ENCODE data around the gene MPPED1. TPM values are rescaled to one million over a fixed set of nuclear protein-coding genes. Genes with fewer than 3 reads are reported as not detected.

MPPED1 gene
- total RNA-seq, 1 experiment from 2014 or later: not detected

DNA sequence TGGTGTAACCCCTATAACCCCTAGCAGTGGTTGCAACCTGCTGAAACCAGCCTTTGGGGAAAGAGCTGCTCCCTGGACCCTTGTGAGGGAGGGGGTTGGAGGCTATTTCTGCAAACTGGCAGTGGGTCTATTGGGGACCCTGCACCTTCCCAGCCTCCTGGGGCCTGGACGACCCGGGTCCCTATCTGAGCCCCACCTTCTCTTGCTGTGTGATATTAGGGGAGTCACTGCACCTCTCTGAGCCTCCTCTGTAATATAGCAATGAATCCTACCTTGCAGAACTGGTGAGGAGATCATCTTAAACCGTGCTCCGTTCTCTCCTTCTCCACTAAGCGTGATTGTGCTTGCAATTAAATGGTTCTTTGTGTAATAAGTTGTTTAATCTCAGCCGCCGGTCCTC lies 24.0 kb upstream of the MPPED1 start:
- Histone ChIP-seq H3K4me1 (replicated peaks; ENCODE audit: insufficient read depth) (no peaks in the 10 kb centered on the region), H3K36me3 (ENCODE audit: low read depth) (no peaks in the 10 kb centered on the region), H3K27me3 (ENCODE audit: insufficient read depth, low read depth) (peaks cover 95% of the 10 kb centered on the region), H4K20me1 (ENCODE audit: insufficient read depth) (no peaks in the 10 kb centered on the region), H3K27ac (no peak overlapping the region), H3K9me2 (ENCODE audit: insufficient read depth) (no peaks in the 10 kb centered on the region), H3K79me2 (ENCODE audit: low read depth) (no peaks in the 10 kb centered on the region), H3K4me3 (no peak overlapping the region), H3F3A (ENCODE audit: insufficient read depth, low read depth) (no peaks in the 10 kb centered on the region), H3K9me3 (ENCODE audit: insufficient read depth, low read depth) (no peaks in the 10 kb centered on the region), H2AFZ (no peak overlapping the region), H3K4me2 (no peak overlapping the region)
- ChIA-PET POLR2A (ENCODE audit: unreplicated experiment) (no interaction called here), CTCF (interaction anchor here (0.5 kb wide), 1 partner anchor 384 kb away, joined by 5 read pairs; no protein-coding TSS in a partner anchor)
- TF ChIP-seq, protein P1, sequence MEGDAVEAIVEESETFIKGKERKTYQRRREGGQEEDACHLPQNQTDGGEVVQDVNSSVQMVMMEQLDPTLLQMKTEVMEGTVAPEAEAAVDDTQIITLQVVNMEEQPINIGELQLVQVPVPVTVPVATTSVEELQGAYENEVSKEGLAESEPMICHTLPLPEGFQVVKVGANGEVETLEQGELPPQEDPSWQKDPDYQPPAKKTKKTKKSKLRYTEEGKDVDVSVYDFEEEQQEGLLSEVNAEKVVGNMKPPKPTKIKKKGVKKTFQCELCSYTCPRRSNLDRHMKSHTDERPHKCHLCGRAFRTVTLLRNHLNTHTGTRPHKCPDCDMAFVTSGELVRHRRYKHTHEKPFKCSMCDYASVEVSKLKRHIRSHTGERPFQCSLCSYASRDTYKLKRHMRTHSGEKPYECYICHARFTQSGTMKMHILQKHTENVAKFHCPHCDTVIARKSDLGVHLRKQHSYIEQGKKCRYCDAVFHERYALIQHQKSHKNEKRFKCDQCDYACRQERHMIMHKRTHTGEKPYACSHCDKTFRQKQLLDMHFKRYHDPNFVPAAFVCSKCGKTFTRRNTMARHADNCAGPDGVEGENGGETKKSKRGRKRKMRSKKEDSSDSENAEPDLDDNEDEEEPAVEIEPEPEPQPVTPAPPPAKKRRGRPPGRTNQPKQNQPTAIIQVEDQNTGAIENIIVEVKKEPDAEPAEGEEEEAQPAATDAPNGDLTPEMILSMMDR (conservative IDR thresholded peaks at IDR 0.05): no peak
- TF ChIP-seq EZH2 (IDR thresholded peaks at IDR 0.05; ENCODE audit: low read depth): no peak
- BruUV-seq (replicated peaks): no TSS peak
- intact Hi-C loops (cut with micrococcal nuclease; ENCODE audit: unreplicated experiment): loop anchor here (1.0 kb wide), 2 partner anchors 408 to 438 kb away; no protein-coding TSS in a partner anchor
- no peak for DNase-seq

DNA sequence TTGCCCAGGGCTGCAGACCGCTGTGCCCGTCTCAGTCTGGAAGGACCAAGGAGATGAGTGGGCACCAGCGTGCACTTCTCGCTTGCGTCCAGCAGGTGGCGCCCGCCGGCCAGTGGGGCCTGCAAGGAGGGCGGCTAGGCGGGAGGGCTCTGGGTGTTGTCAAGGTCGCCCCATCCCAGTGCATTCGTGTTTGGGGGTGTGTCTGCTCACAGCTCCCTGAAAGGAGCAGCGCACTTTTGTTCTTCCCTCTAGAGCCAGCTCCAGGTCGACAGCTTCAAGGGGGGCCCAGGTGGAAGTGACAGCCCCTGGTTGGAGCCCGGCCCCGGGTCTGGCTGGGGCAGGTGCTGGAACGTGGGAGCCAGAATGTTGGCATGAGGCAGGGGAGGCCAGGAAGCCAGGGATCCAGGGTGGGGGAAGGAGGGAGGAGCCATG lies 23.4 kb upstream of the MPPED1 start:
- Histone ChIP-seq H2AFZ (no peak overlapping the region), H3K79me2 (ENCODE audit: low read depth) (no peaks in the 10 kb centered on the region), H3K9me3 (ENCODE audit: insufficient read depth, low read depth) (no peaks in the 10 kb centered on the region), H3K9me2 (ENCODE audit: insufficient read depth) (no peaks in the 10 kb centered on the region), H3K27me3 (ENCODE audit: insufficient read depth, low read depth) (peaks cover 95% of the 10 kb centered on the region), H3F3A (ENCODE audit: insufficient read depth, low read depth) (no peaks in the 10 kb centered on the region), H4K20me1 (ENCODE audit: insufficient read depth) (no peaks in the 10 kb centered on the region), H3K4me2 (no peak overlapping the region), H3K36me3 (ENCODE audit: low read depth) (no peaks in the 10 kb centered on the region), H3K4me1 (replicated peaks; ENCODE audit: insufficient read depth) (no peaks in the 10 kb centered on the region), H3K27ac (no peak overlapping the region), H3K4me3 (no peak overlapping the region)
- intact Hi-C loops (cut with micrococcal nuclease; ENCODE audit: unreplicated experiment): loop anchor here (1.0 kb wide), 2 partner anchors 408 to 438 kb away; no protein-coding TSS in a partner anchor
- ChIA-PET CTCF (no interaction called here), POLR2A (ENCODE audit: unreplicated experiment) (no interaction called here)
- TF ChIP-seq, protein P1 (conservative IDR thresholded peaks at IDR 0.05): peak; percentile 99
- no peak for TF ChIP-seq EZH2 (IDR thresholded peaks at IDR 0.05; ENCODE audit: low read depth)
- peak; percentile 46 to 73 for DNase-seq
- no TSS peak for BruUV-seq (replicated peaks)

DNA sequence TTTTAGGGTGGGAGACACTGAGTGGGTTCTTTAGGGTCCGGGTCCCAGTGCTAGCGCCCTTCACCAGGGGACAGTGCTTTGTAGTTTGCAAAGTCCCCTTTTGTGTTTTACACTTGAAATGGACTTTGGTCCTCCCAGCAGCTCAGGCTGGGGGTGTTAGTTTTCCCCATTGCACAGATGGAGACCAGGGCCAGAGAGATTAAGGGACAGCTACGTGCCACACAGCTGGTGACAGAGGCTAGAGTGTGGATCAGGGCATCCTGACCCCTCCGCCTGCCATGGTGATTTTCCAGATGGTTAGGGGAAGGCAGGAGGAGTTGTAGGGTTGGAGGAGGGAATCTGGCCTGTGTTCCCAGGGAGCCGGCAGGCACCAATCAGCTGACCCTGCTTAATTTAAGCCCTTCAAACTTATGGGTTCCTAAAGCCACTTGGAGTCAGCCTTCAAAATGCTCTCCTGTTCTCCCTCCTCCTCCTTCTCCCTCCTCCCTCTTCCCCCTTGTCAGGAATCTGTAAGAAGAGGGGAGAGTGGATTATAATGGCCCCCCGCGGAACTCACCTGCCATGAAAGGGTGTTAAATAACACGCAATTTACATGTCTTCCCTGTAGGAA lies 22.5 kb upstream of the MPPED1 start:
- ChIA-PET POLR2A (ENCODE audit: unreplicated experiment) (no interaction called here), CTCF (interaction anchor here (0.6 kb wide), 1 partner anchor 736 kb away, joined by 3 read pairs; no protein-coding TSS in a partner anchor)

More for the DNA sequence above, 22.5 kb upstream of the MPPED1 start:
- Histone ChIP-seq H3K4me1 (replicated peaks; ENCODE audit: insufficient read depth) (no peaks in the 10 kb centered on the region), H3K4me3 (no peak overlapping the region), H4K20me1 (ENCODE audit: insufficient read depth) (no peaks in the 10 kb centered on the region), H3K4me2 (no peak overlapping the region), H3K27me3 (ENCODE audit: insufficient read depth, low read depth) (peaks cover 95% of the 10 kb centered on the region), H2AFZ (no peak overlapping the region), H3K27ac (no peak overlapping the region), H3K9me2 (ENCODE audit: insufficient read depth) (no peaks in the 10 kb centered on the region), H3K36me3 (ENCODE audit: low read depth) (no peaks in the 10 kb centered on the region), H3F3A (ENCODE audit: insufficient read depth, low read depth) (no peaks in the 10 kb centered on the region), H3K79me2 (ENCODE audit: low read depth) (no peaks in the 10 kb centered on the region), H3K9me3 (ENCODE audit: insufficient read depth, low read depth) (no peaks in the 10 kb centered on the region)
- intact Hi-C loops (cut with micrococcal nuclease; ENCODE audit: unreplicated experiment): no loop called here
- BruUV-seq (replicated peaks): no TSS peak
- no peak for DNase-seq
- no peak for TF ChIP-seq EZH2 (IDR thresholded peaks at IDR 0.05; ENCODE audit: low read depth)
- TF ChIP-seq, protein P1 (conservative IDR thresholded peaks at IDR 0.05): no peak
